GM23338 (cell line): Measurements from ENCODE around the gene ALKBH4. TPM values are rescaled to one million over a fixed set of nuclear protein-coding genes. Genes with fewer than 3 reads are reported as not detected.
"Not testable (repeated sequence)": the region's sequence is repeated elsewhere in the genome, so short reads cannot be mapped to it uniquely, and the experiment has no call there.

Experiments
- ATAC-seq: fragments of 200-7000 bp; cut with Tn5 transposase; 3 replicates; pipeline ENCODE4 v1.9.1; 2020
- DNase-seq: peaks from one replicate; pipeline ENCODE4 v3.0.0-alpha.2; 2015; ENCODE audit warnings: low spot score
- H2AFZ ChIP-seq: fragments of 200-600 bp; sonication (generic); 2 replicates; pipeline ENCODE4 v1.8.0; 2016; ENCODE audit warnings: antibody characterized with exemption, mild to moderate bottlenecking, moderate library complexity
- H3F3A ChIP-seq: fragments of 200-600 bp; sonication (generic); replicated peaks from 2 replicates; pipeline ENCODE4 v1.8.0; 2017; ENCODE audit warnings: antibody characterized with exemption, mixed run types, low read depth
- H3K27ac ChIP-seq: fragments of 200-600 bp; sonication (generic); 2 replicates; pipeline ENCODE4 v1.6.1; 2016; ENCODE audit warnings: low read depth
- H3K27me3 ChIP-seq: fragments of 200-600 bp; sonication (generic); 2 replicates; pipeline ENCODE4 v1.8.0; 2016; ENCODE audit warnings: mild to moderate bottlenecking, mixed run types, moderate library complexity; ENCODE audit not compliant: insufficient read depth
- H3K36me3 ChIP-seq: fragments of 200-600 bp; sonication (generic); 2 replicates; pipeline ENCODE4 v1.8.0; 2016; ENCODE audit warnings: mild to moderate bottlenecking; ENCODE audit not compliant: insufficient read depth
- H3K4me1 ChIP-seq: fragments of 200-600 bp; sonication (generic); 2 replicates; pipeline ENCODE4 v1.8.0; 2016; ENCODE audit warnings: mild to moderate bottlenecking, moderate library complexity; ENCODE audit not compliant: insufficient read depth
- H3K4me2 ChIP-seq: fragments of 200-600 bp; sonication (generic); 2 replicates; pipeline ENCODE4 v1.7.1; 2017; ENCODE audit warnings: mixed run types
- H3K4me3 ChIP-seq: fragments of 200-600 bp; sonication (generic); 2 replicates; pipeline ENCODE4 v1.6.1; 2016; ENCODE audit warnings: mixed run types
- H3K79me2 ChIP-seq: fragments of 200-600 bp; sonication (generic); replicated peaks from 2 replicates; pipeline ENCODE4 v1.8.0; 2017; ENCODE audit warnings: mild to moderate bottlenecking; ENCODE audit not compliant: insufficient read depth
- H3K9me2 ChIP-seq: fragments of 200-600 bp; sonication (generic); 2 replicates; pipeline ENCODE4 v1.8.0; 2017; ENCODE audit not compliant: insufficient read depth
- H4K20me1 ChIP-seq: fragments of 200-600 bp; sonication (generic); replicated peaks from 2 replicates; pipeline ENCODE4 v1.8.0; 2017; ENCODE audit warnings: mild to moderate bottlenecking; ENCODE audit not compliant: insufficient read depth
- H3K27ac Mint-ChIP-seq: 2 replicates; pipeline ENCODE4 v1.8.0; 2020; ENCODE audit warnings: inconsistent platforms, mild to moderate bottlenecking, moderate library complexity, mixed read lengths
- H3K27me3 Mint-ChIP-seq: 3 replicates; pipeline ENCODE4 v1.8.0; 2022; ENCODE audit warnings: low read depth, mild to moderate bottlenecking, moderate library complexity, mixed read lengths, inconsistent platforms; ENCODE audit not compliant: insufficient read depth, poor library complexity
- H3K36me3 Mint-ChIP-seq: 3 replicates; pipeline ENCODE4 v1.8.0; 2021; ENCODE audit warnings: low read depth, mild to moderate bottlenecking, inconsistent platforms, moderate library complexity, mixed read lengths
- H3K4me1 Mint-ChIP-seq: 3 replicates; pipeline ENCODE4 v1.8.0; 2020; ENCODE audit warnings: mild to moderate bottlenecking, inconsistent platforms, mixed read lengths
- H3K4me3 Mint-ChIP-seq: 3 replicates; pipeline ENCODE4 v1.8.0; 2021; ENCODE audit warnings: moderate library complexity, mild to moderate bottlenecking, inconsistent platforms, mixed read lengths
- H3K9me3 Mint-ChIP-seq: 3 replicates; pipeline ENCODE4 v1.8.0; 2020; ENCODE audit warnings: moderate library complexity, mild to moderate bottlenecking, inconsistent platforms, mixed read lengths
- CREB1 ChIP-seq: fragments of 250-450 bp; sonication (Bioruptor Pico); IDR thresholded peaks from 2 replicates; pipeline ENCODE4 v1.5.0; 2020; ENCODE audit warnings: low read depth, mild to moderate bottlenecking, moderate library complexity
- EZH2 ChIP-seq: fragments of 200-600 bp; sonication (generic); IDR thresholded peaks from one replicate; pipeline ENCODE4 v1.8.0; 2017; ENCODE audit warnings: antibody characterized with exemption, mild to moderate bottlenecking, low read depth; ENCODE audit not compliant: unreplicated experiment
- EZH2phosphoT487 ChIP-seq: fragments of 200-600 bp; sonication (generic); IDR thresholded peaks from one replicate; pipeline ENCODE4 v1.8.1; 2018; ENCODE audit warnings: antibody characterized with exemption; ENCODE audit not compliant: unreplicated experiment
- JUNB ChIP-seq: IDR thresholded peaks from one replicate; pipeline ENCODE4 v1.6.1; 2016; ENCODE audit warnings: antibody characterized with exemption; ENCODE audit not compliant: unreplicated experiment
- POLR2AphosphoS5 ChIP-seq: IDR thresholded peaks from 2 replicates; pipeline ENCODE4 v1.6.1; 2016; ENCODE audit warnings: antibody characterized with exemption, low read depth
- STAT1 ChIP-seq: IDR thresholded peaks from one replicate; pipeline ENCODE4 v1.6.1; 2016; ENCODE audit warnings: antibody characterized with exemption; ENCODE audit not compliant: unreplicated experiment
- ZNF462 ChIP-seq: fragments of 250-450 bp; sonication (Bioruptor Pico); IDR thresholded peaks from 2 replicates; pipeline ENCODE4 v1.5.0; 2020; ENCODE audit warnings: mild to moderate bottlenecking, moderate library complexity
- polyA plus RNA-seq: library from polyadenylated mRNA; unstranded; fragments of >200 nt; fragmentation: Nextera tagmentation; extraction: Ambion mirVana; gene quantifications from 2 replicates; pipeline ENCODE4 v1.2.1, GENCODE V29; 2016
- total RNA-seq: library from RNA; depleted of rRNA; stranded (reverse); fragments of >200 nt; shearing (Covaris generic); gene quantifications from 2 replicates; pipeline ENCODE4 v1.2.3, GENCODE V29; 2014
- TF ChIP-seq, protein P1 (sequence below): IDR thresholded peaks from 2 replicates; pipeline ENCODE4 v1.6.1; 2016; ENCODE audit warnings: antibody characterized with exemption
- TF ChIP-seq, protein P2 (sequence below): IDR thresholded peaks from one replicate; pipeline ENCODE4 v1.6.1; 2018; ENCODE audit warnings: antibody characterized with exemption; ENCODE audit not compliant: unreplicated experiment
- TF ChIP-seq, protein P3 (sequence below), 2 experiments: fragments of 200-600 bp in 1 of 2; sonication (generic) in 1 of 2; conservative IDR thresholded peaks; 2 replicates each; pipeline versions ENCODE4 v1.5.1 to v1.6.1; 2016 to 2017; ENCODE audit warnings: antibody characterized with exemption in 2 of 2, low read depth in 2 of 2, mild to moderate bottlenecking in 2 of 2, moderate library complexity in 1 of 2

ALKBH4 gene
- total and polyA plus RNA-seq, 2 experiments from 2014 or later: 17.7 to 45.0 TPM

GRCh38 chr7:102454932-102455331 lies 9.7 kb downstream of the ALKBH4 start:
- not testable (repeated sequence) for H3K4me3 ChIP-seq, ATAC-seq, H3K9me3 Mint-ChIP-seq, H3K4me3 Mint-ChIP-seq, H3K36me3 ChIP-seq, H3K27ac Mint-ChIP-seq, H3K4me2 ChIP-seq, H3K27ac ChIP-seq, H3K27me3 Mint-ChIP-seq, H3K4me1 ChIP-seq, H4K20me1 ChIP-seq, H3F3A ChIP-seq, H2AFZ ChIP-seq, H3K27me3 ChIP-seq, H3K79me2 ChIP-seq, H3K9me2 ChIP-seq, H3K4me1 Mint-ChIP-seq, DNase-seq
- H3K36me3 Mint-ChIP-seq: peaks cover 25% of the 10 kb centered on the region

DNA sequence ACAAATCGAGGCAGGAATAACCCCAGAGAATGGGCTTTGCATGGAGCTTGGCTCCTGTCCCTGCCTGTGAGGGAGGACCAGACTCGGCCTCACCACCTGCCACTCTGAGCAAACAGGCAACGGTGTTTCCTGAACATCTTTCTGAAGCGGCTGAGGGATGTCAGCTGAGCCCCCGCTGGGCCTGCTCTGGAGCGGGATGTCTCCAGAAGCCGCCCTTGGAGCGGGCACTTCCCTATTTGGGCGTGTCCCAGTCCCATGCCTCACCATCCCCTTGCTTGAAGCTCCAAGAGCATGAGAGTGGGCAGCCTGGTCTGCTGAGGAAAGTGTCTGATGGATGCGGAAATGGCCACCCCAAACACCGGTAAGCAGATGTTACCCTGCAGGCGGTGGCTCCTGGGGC lies 10.2 kb downstream of the ALKBH4 start:
- H3K27ac Mint-ChIP-seq: no peak overlapping the region
- no peak for ATAC-seq
- TF ChIP-seq, protein P1, sequence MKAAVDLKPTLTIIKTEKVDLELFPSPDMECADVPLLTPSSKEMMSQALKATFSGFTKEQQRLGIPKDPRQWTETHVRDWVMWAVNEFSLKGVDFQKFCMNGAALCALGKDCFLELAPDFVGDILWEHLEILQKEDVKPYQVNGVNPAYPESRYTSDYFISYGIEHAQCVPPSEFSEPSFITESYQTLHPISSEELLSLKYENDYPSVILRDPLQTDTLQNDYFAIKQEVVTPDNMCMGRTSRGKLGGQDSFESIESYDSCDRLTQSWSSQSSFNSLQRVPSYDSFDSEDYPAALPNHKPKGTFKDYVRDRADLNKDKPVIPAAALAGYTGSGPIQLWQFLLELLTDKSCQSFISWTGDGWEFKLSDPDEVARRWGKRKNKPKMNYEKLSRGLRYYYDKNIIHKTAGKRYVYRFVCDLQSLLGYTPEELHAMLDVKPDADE: no peak
- TF ChIP-seq, protein P2, sequence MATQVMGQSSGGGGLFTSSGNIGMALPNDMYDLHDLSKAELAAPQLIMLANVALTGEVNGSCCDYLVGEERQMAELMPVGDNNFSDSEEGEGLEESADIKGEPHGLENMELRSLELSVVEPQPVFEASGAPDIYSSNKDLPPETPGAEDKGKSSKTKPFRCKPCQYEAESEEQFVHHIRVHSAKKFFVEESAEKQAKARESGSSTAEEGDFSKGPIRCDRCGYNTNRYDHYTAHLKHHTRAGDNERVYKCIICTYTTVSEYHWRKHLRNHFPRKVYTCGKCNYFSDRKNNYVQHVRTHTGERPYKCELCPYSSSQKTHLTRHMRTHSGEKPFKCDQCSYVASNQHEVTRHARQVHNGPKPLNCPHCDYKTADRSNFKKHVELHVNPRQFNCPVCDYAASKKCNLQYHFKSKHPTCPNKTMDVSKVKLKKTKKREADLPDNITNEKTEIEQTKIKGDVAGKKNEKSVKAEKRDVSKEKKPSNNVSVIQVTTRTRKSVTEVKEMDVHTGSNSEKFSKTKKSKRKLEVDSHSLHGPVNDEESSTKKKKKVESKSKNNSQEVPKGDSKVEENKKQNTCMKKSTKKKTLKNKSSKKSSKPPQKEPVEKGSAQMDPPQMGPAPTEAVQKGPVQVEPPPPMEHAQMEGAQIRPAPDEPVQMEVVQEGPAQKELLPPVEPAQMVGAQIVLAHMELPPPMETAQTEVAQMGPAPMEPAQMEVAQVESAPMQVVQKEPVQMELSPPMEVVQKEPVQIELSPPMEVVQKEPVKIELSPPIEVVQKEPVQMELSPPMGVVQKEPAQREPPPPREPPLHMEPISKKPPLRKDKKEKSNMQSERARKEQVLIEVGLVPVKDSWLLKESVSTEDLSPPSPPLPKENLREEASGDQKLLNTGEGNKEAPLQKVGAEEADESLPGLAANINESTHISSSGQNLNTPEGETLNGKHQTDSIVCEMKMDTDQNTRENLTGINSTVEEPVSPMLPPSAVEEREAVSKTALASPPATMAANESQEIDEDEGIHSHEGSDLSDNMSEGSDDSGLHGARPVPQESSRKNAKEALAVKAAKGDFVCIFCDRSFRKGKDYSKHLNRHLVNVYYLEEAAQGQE: no peak
- TF ChIP-seq EZH2phosphoT487 (no peak), JUNB (no peak), ZNF462 (CRISPR knock-in tag) (no peak), CREB1 (CRISPR knock-in tag) (no peak), EZH2 (no peak), POLR2AphosphoS5 (no peak), STAT1 (no peak)
- TF ChIP-seq, protein P3, sequence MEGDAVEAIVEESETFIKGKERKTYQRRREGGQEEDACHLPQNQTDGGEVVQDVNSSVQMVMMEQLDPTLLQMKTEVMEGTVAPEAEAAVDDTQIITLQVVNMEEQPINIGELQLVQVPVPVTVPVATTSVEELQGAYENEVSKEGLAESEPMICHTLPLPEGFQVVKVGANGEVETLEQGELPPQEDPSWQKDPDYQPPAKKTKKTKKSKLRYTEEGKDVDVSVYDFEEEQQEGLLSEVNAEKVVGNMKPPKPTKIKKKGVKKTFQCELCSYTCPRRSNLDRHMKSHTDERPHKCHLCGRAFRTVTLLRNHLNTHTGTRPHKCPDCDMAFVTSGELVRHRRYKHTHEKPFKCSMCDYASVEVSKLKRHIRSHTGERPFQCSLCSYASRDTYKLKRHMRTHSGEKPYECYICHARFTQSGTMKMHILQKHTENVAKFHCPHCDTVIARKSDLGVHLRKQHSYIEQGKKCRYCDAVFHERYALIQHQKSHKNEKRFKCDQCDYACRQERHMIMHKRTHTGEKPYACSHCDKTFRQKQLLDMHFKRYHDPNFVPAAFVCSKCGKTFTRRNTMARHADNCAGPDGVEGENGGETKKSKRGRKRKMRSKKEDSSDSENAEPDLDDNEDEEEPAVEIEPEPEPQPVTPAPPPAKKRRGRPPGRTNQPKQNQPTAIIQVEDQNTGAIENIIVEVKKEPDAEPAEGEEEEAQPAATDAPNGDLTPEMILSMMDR (conservative IDR thresholded peaks at IDR 0.05; ENCODE audit: low read depth in 2 of 2): no peak

More for the DNA sequence above, 10.2 kb downstream of the ALKBH4 start:
- H3K27me3 Mint-ChIP-seq: peaks cover 6% of the 10 kb centered on the region
- peaks cover 7% of the 10 kb centered on the region; the same call in 1 of the 2 replicates for H3K36me3 ChIP-seq
- DNase-seq: peak; percentile 31
- H3K79me2 ChIP-seq: no peaks in the 10 kb centered on the region
- no peaks in the 10 kb centered on the region for H3K9me2 ChIP-seq
- H3K4me3 ChIP-seq: no peak overlapping the region
- H3K4me1 ChIP-seq: no peaks in the 10 kb centered on the region
- no peaks in the 10 kb centered on the region for H3K9me3 Mint-ChIP-seq
- H3K27ac ChIP-seq: no peak overlapping the region
- H3K4me1 Mint-ChIP-seq: peaks cover 4% of the 10 kb centered on the region; the same call in 1 of the 3 replicates
- no peak overlapping the region for H3K4me3 Mint-ChIP-seq
- no peak overlapping the region for H3K4me2 ChIP-seq
- H4K20me1 ChIP-seq: no peaks in the 10 kb centered on the region; the same call in 1 of the 2 replicates
- no peak overlapping the region for H2AFZ ChIP-seq
- H3K36me3 Mint-ChIP-seq: peaks cover 25% of the 10 kb centered on the region
- 0 out of 2 replicates have a peak, but pooled peaks cover 3% of the 10 kb centered on the region for H3F3A ChIP-seq
- no peaks in the 10 kb centered on the region for H3K27me3 ChIP-seq
